Right atrium auricular region (tissue), 2 donors: ENCODE data around the gene IL4. TPM values are rescaled to one million over a fixed set of nuclear protein-coding genes. Genes with fewer than 3 reads are reported as not detected.
"Not testable (repeated sequence)": the region's sequence is repeated elsewhere in the genome, so short reads cannot be mapped to it uniquely, and the experiment has no call there.

Source experiments
- DNase-seq: peaks from one replicate; pipeline ENCODE4 v3.0.0-alpha.2; 2019; ENCODE audit warnings: low spot score
- H3K27ac ChIP-seq, 2 donors: fragments of 200-600 bp; sonication (generic); 1 replicate in 1 of 2; 2 replicates in 1 of 2; pipeline ENCODE4 v1.5.1; 2016 to 2019
- H3K27me3 ChIP-seq, 2 donors: fragments of 200-600 bp; sonication (generic); one replicate each; pipeline versions ENCODE4 v1.5.1 to v1.6.0; 2017 to 2019
- H3K36me3 ChIP-seq: fragments of 200-600 bp; sonication (generic); one replicate; pipeline ENCODE4 v1.5.1; 2016
- H3K4me1 ChIP-seq, 2 donors: fragments of 200-600 bp; sonication (generic); one replicate each; pipeline versions ENCODE4 v1.5.1 to v1.6.0; 2017 to 2019
- H3K4me3 ChIP-seq, 2 donors: fragments of 200-600 bp; sonication (generic); 1 replicate in 1 of 2; 2 replicates in 1 of 2; pipeline ENCODE4 v1.5.1; 2017 to 2019; ENCODE audit warnings: mild to moderate bottlenecking in 1 of 2, moderate library complexity in 1 of 2
- H3K9me3 ChIP-seq, 2 donors: fragments of 200-600 bp; sonication (generic); one replicate each; pipeline ENCODE4 v1.5.1; 2019
- total RNA-seq, 2 donors: library from RNA; depleted of rRNA; stranded (reverse); fragments of >200 nt; gene quantifications; one replicate each; pipeline ENCODE4 v1.1.0, GENCODE V29; 2016
- TF ChIP-seq, protein P1 (sequence below), 2 donors: fragments of 200-600 bp; sonication (generic); IDR thresholded peaks; one replicate each; pipeline ENCODE4 v1.5.1; 2019; ENCODE audit warnings: antibody characterized with exemption in 2 of 2

IL4 gene
- total RNA-seq, 2 donors from 2014 or later, result not detected

DNA sequence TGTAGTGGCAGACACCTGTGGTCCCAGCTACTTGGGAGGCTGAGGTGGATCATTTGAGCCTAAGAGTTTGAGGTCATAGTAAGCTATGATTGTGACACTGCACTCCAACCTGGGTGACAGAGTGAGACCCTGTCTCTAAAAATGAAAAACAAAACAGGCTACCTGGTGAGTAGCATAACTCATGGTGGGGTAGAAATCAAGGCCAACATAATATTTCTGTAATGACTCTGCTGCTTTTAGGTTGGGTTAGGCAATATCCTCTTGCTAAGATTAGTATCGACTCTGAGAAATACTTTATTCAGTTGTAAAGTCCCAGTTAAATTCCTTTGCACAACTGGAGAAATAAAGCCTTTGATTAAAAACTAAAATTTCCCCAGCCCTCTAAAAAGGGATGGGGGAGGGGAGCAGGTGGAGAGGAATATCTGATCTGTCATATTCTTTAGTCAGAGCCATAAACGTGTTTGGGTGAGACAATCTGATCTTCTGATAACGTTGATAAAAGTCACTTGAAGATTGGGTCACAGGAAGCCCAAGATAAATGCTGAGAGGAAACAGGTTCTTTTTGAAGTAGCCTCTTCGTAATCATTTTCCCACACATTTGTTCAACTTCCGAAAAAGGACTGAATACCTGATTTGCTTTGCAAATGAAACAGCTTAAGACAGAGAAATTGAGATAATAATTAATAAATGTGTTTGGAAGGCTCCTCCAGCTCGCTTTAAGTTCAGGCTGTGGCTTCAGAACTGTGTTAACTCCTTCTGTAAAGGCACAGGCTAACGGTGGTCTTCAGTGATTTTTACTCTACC is 14.9 kb downstream of the IL4 start:
- no peak overlapping the region for H3K27ac ChIP-seq
- H3K36me3 ChIP-seq, result no peaks in the 10 kb centered on the region
- no peaks in the 10 kb centered on the region for H3K9me3 ChIP-seq
- DNase-seq, result no peak
- TF ChIP-seq, protein P1, sequence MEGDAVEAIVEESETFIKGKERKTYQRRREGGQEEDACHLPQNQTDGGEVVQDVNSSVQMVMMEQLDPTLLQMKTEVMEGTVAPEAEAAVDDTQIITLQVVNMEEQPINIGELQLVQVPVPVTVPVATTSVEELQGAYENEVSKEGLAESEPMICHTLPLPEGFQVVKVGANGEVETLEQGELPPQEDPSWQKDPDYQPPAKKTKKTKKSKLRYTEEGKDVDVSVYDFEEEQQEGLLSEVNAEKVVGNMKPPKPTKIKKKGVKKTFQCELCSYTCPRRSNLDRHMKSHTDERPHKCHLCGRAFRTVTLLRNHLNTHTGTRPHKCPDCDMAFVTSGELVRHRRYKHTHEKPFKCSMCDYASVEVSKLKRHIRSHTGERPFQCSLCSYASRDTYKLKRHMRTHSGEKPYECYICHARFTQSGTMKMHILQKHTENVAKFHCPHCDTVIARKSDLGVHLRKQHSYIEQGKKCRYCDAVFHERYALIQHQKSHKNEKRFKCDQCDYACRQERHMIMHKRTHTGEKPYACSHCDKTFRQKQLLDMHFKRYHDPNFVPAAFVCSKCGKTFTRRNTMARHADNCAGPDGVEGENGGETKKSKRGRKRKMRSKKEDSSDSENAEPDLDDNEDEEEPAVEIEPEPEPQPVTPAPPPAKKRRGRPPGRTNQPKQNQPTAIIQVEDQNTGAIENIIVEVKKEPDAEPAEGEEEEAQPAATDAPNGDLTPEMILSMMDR (IDR thresholded peaks at IDR 0.05), result no peak
- no peaks in the 10 kb centered on the region for H3K4me1 ChIP-seq
- H3K4me3 ChIP-seq, result no peak overlapping the region
- H3K27me3 ChIP-seq, result no peaks in the 10 kb centered on the region

DNA sequence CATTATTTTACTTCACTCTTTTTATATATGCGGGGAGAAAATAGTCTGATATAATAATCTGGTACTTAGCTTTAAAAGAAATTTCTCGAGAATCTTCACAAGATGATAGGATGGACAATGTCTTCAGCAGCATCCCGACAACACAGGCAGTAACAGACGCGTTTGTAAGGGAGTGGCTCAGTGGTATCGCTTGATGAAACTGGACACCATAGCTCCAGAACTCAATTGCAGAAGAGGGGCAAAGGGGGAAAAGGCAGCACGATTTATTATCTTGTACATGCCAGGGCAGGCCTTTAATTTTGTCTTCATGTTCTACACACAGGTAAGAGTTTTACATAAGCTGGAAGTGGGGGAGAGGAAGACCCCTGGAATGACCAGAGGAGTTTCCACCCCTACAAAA is 15.7 kb downstream of the IL4 start:
- Histone ChIP-seq H3K36me3 (no peaks in the 10 kb centered on the region), H3K4me3 (no peak overlapping the region), H3K27me3 (no peaks in the 10 kb centered on the region), H3K4me1 (no peaks in the 10 kb centered on the region), H3K27ac (no peak overlapping the region), H3K9me3 (no peaks in the 10 kb centered on the region)
- DNase-seq, result no peak
- TF ChIP-seq, protein P1 (IDR thresholded peaks at IDR 0.05), result no peak

DNA sequence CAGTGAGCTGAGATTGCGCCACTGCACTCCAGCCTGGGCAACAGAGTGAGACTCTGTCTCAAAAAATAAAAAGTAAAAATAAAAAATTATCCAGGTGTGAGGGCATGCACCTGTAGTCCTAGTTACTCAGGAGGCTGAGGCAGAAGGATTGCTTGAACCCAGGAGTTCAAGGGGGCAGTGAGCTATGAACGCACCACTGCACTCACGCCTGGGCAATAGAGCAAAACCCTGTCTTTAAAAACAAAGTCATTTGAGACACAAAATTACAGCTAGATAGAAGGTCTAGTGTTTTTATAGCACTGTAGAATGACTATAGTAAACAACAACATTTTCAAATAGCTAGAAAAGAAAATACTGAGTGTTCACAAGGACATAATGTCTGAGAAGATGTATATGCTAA is 16.4 kb downstream of the IL4 start:
- H3K36me3 ChIP-seq, result no peaks in the 10 kb centered on the region
- no peaks in the 10 kb centered on the region for H3K27me3 ChIP-seq
- H3K9me3 ChIP-seq, result no peaks in the 10 kb centered on the region
- DNase-seq, result no peak
- no peak overlapping the region for H3K27ac ChIP-seq
- no peaks in the 10 kb centered on the region for H3K4me1 ChIP-seq
- TF ChIP-seq, protein P1 (IDR thresholded peaks at IDR 0.05), result no peak
- no peak overlapping the region for H3K4me3 ChIP-seq

DNA sequence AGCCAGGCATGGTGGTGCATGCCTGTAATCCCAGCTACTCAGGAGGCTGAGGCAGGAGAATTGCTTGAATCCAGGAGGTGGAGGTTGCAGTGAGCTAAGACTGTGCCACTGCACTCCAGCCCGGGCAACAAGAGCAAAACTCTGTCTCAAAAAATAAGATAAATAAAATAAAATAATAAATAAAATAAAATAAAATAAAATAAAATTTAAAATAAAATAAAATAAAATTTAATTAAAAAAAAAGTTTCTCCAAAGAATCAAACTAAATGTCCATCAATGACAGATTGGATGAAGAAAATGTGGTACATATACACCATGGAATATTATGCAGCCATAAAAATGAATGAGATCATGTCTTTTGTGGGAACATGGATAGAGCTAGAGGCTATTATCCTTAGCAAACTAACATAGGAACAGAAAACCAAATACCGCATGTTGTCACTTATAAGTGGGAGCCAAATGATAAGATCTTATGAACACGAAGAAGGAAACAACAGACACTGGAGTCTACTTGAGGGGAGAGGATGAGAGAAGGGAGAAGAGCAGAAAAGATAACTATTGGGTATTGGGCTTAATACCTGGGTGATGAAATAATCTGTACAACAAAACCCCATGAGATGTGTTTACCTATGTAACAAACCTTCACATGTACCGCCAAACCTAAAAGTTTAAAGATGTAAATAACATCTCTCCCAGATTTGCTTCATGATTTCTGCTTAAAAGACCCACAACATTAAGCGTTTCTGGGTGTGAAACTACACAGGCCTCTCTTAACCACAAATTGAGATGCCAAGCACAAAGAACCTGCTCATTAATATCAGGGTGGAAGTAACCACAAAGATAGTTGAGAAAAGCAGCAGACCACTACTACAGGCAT is 18.2 kb downstream of the IL4 start:
- H3K4me1 ChIP-seq, DNase-seq, H3K9me3 ChIP-seq, H3K36me3 ChIP-seq, H3K27me3 ChIP-seq, H3K27ac ChIP-seq, H3K4me3 ChIP-seq: not testable (repeated sequence)

DNA sequence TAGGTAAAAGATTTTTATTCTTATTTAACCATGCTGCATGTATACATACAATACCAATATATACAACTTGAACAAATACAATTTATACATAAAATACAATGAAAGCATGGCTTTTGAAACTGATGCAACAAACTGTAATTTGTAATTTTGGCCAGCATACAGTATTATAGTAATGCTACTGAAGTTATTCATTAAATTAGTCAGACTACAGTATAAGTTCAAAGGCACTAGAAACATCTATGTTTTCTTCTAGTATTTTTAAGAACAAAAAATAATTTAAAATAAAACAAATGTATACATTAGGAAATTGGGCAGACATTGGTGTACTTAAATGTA is 18.8 kb downstream of the IL4 start:
- H3K27ac ChIP-seq, result no peak overlapping the region
- H3K4me3 ChIP-seq, result no peak overlapping the region
- TF ChIP-seq, protein P1 (IDR thresholded peaks at IDR 0.05), result no peak
- no peaks in the 10 kb centered on the region for H3K27me3 ChIP-seq
- no peaks in the 10 kb centered on the region for H3K9me3 ChIP-seq
- H3K36me3 ChIP-seq, result peaks cover 2% of the 10 kb centered on the region
- no peak for DNase-seq
- H3K4me1 ChIP-seq, result no peaks in the 10 kb centered on the region

DNA sequence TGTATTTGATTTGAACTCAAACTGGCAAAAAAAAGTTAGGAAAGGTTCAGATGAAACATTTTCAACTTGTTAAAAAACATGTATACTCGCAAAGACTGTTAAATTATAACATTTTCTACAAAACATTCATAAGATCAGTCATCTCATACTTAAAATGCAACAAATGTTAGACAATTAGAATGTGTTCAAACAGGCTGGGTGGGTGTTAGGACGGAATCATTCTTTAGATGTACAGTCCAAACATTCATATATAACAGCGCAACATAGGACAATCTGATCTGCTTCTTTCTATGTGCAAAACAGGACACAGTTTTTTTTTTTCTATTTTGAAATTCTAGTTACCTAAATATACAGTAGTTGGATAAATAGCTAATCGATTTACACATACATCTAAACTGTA is 22.2 kb downstream of the IL4 start:
- H3K27ac ChIP-seq, result no peak overlapping the region
- no peaks in the 10 kb centered on the region for H3K9me3 ChIP-seq
- no peak for DNase-seq
- H3K4me3 ChIP-seq, result no peak overlapping the region
- TF ChIP-seq, protein P1 (IDR thresholded peaks at IDR 0.05), result no peak
- no peaks in the 10 kb centered on the region for H3K27me3 ChIP-seq
- no peaks in the 10 kb centered on the region for H3K4me1 ChIP-seq
- peaks cover 19% of the 10 kb centered on the region for H3K36me3 ChIP-seq
